Measurements from ENCODE around the gene COL18A1. TPM values are rescaled to one million over a fixed set of nuclear protein-coding genes. Genes with fewer than 3 reads are reported as not detected.

The COL18A1 gene
- polyA plus RNA-seq, 2 of the 4 experiments (the other 2 are of a cell fraction), result 17.3 to 88.4 TPM

- Histone ChIP-seq H3K4me2 (no peak overlapping the region), H3K27ac (no peak overlapping the region), H3K9me3 (peaks cover 37% of the 10 kb centered on the region), H3K4me1 (no peaks in the 10 kb centered on the region), H3K4me3 (no peak overlapping the region)
- no peak for ATAC-seq
- ChIA-PET CTCF (no interaction called here), POLR2A (no interaction called here)
- WGBS (ENCODE audit: missing lambda C conversion rate), result 71% methylated on average over 2 of the region's 2 CpGs
- no peak for FAIRE-seq
- no peak for DNase-seq (ENCODE audit: low read depth in 1 of 2, low spot score in 1 of 2)
- TF ChIP-seq ZSCAN20 (CRISPR knock-in tag; IDR thresholded peaks at IDR 0.05) (no peak), RAD21 (conservative IDR thresholded peaks at IDR 0.05 in 1 of 2, IDR thresholded peaks at IDR 0.05 in 1 of 2) (no peak), ZNF302 (CRISPR knock-in tag; IDR thresholded peaks at IDR 0.05) (no peak), HMGXB4 (CRISPR knock-in tag; IDR thresholded peaks at IDR 0.05; ENCODE audit: borderline replicate concordance) (no peak), HDAC2 (IDR thresholded peaks at IDR 0.05) (no peak)
Observed at GRCh38 chr21:45518742-45519141, 113.8 kb downstream of the COL18A1 start.

GRCh38 chr21:45519182-45519581 lies 114.2 kb downstream of the COL18A1 start:
- Histone ChIP-seq H3K9me3 (peaks cover 37% of the 10 kb centered on the region), H3K4me2 (no peak overlapping the region), H3K4me3 (no peak overlapping the region), H3K27ac (no peak overlapping the region), H3K4me1 (no peaks in the 10 kb centered on the region)
- FAIRE-seq (no peak), ATAC-seq (no peak), DNase-seq (ENCODE audit: low read depth in 1 of 2, low spot score in 1 of 2) (no peak)
- POLR2A ChIA-PET, result no interaction called here
- CTCF ChIA-PET, result no interaction called here
- TF ChIP-seq EHF (CRISPR knock-in tag; IDR thresholded peaks at IDR 0.05) (no peak), BCL3 (IDR thresholded peaks at IDR 0.05) (no peak), FOXS1 (CRISPR knock-in tag; IDR thresholded peaks at IDR 0.05) (no peak), REST (IDR thresholded peaks at IDR 0.05) (no peak), FOSB (CRISPR knock-in tag; IDR thresholded peaks at IDR 0.05) (no peak), GATA3 (IDR thresholded peaks at IDR 0.05; ENCODE audit: borderline replicate concordance) (no peak), KDM5A (IDR thresholded peaks at IDR 0.05) (no peak), RCOR1 (IDR thresholded peaks at IDR 0.05; ENCODE audit: low read depth, low read length) (no peak), TFCP2L1 (CRISPR knock-in tag; IDR thresholded peaks at IDR 0.05) (no peak), ZNF302 (CRISPR knock-in tag; IDR thresholded peaks at IDR 0.05) (no peak), NPAS2 (CRISPR knock-in tag; IDR thresholded peaks at IDR 0.05; ENCODE audit: borderline replicate concordance) (no peak), PHF8 (IDR thresholded peaks at IDR 0.05; ENCODE audit: borderline replicate concordance, low read depth) (no peak), KDM1A (IDR thresholded peaks at IDR 0.05; ENCODE audit: low read depth) (no peak), MAX (IDR thresholded peaks at IDR 0.05) (no peak), TP53 (CRISPR knock-in tag; IDR thresholded peaks at IDR 0.05) (no peak)
- WGBS (ENCODE audit: missing lambda C conversion rate), result 86% methylated on average over 4 of the region's 4 CpGs

Data from A549 (cell line).